Measurements from ENCODE around the gene COL5A2.

- TF ChIP-seq CTCF (IDR thresholded peaks at IDR 0.05) (no peak), EP300 (IDR thresholded peaks at IDR 0.05) (no peak), POLR2A (IDR thresholded peaks at IDR 0.05) (no peak)
These were observed 186.3 kb downstream of the COL5A2 start for GRCh38 chr2:188993247-188993646.

All from upper lobe of left lung (tissue), 4 donors.